ENCODE results near the gene SLC6A18.
"Not testable (repeated sequence)": the region's sequence is repeated elsewhere in the genome, so short reads cannot be mapped to it uniquely, and the experiment has no call there.

Gene SLC6A18

DNA sequence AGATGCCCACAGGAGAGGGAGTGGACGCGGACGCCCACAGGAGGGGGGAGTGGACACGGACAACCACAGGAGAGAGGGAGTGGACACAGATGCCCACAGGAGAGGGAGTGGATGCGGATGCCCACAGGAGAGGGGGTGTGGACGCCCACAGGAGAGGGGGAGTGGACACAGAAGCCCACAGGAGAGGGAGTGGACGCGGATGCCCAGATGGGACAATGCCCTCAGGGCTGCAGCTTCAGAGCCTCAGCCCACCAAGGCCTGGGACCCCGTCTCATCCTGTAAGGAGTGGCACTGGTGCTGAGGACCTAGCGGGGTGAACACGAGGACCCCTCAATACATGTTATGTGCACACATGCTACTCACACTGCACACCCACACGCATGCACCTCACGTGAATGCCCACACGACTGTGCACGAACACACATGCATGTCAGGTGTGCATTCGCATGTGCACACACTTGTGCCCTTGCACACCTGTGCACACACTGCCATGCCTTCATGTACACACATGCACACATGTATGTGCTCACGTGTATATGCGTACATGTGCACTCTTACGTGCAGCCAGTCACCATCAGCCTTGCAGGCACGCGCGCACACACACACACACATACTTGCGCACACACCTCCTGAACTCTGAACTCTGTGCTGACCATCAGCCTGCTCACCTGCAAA lies 34.8 kb downstream of the SLC6A18 start:
- no peak for DNase-seq

DNA sequence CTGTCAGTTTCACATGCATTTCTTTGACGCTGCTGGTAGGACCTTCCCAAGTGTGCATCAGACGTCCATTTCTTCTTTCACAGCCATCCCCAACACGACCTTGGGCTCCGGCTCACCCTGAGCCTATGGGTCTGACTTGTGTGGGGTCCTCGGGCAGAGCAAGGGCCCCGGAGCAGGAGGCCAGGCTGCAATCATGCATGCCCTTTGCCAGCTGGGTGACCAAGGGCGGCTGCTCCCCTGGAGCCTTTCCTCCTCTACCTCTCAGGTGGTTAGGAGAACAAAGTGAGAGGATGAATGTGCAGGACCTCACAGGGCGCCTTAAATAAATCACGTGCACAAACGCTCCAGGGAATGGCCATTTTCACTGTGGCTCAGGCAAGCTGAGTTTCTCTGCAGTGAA lies 36.5 kb downstream of the SLC6A18 start:
- no peak for DNase-seq

DNA sequence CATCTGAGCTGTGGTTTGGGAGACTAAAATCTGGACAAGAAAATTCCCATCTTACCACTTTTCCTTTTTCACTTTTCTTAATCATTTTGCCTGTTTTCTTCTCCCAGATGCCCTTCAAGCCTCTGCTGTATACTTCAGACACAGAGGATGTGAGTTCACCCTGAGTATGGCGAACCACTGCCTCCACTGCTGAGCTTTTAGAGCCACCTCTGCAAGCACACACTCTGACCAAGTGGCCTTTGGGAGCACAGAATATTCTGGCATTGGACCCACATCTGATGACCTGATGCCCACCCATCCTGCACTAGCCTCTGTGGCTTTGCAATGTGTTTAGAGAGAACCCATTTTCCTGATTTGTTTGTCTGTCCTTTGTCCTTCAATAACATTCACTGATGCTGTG lies 37.2 kb downstream of the SLC6A18 start:
- no peak for DNase-seq

GRCh38 chr5:1264211-1264610 lies 39.0 kb downstream of the SLC6A18 start:
- DNase-seq = no peak

- no peak for DNase-seq
These were observed 39.8 kb downstream of the SLC6A18 start for GRCh38 chr5:1265026-1265425.

- no peak for DNase-seq
These were observed 40.6 kb downstream of the SLC6A18 start for GRCh38 chr5:1265461-1266455.

DNA sequence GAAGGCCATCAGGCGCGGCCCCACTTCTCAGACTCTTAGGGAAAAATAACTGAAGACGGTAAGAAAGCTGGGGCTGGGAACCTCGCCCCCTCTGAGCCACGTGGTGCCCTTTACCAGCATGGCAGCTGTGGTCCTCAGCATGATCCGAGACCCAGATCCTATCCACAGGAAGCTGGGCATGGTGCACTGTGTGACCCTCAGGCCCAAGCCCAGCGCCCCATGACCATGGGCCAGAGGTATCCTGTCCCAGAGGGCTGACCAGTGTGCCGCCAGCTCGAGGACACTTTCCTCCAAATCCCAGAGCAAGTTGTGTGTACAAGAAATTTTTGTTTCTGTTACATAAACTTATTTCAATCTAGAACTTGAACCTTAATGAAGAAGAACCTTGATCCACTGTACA lies 41.6 kb downstream of the SLC6A18 start:
- DNase-seq = no peak

GRCh38 chr5:1267464-1267863 lies 42.3 kb downstream of the SLC6A18 start:
- DNase-seq = not testable (repeated sequence)

DNA sequence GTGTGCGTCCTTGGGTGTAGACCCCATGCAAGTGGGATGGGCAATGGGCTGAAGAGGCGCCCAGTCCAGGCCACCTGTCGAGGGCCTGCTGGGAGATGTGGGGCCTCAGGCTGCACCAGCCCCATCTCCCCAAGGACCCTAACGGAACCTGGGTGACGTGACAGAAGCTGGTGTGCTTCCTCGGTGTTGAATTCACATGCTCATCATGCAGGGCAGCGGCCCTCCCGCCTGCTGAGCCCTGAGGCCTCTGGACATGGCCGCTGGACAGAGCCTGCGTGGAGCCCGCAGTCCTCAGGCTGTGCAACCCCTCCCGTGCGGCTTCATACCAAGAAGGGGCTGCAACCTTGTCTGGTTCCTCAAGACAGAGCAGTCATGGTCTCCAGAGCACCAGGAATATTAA lies 42.9 kb downstream of the SLC6A18 start:
- no peak for DNase-seq

DNA sequence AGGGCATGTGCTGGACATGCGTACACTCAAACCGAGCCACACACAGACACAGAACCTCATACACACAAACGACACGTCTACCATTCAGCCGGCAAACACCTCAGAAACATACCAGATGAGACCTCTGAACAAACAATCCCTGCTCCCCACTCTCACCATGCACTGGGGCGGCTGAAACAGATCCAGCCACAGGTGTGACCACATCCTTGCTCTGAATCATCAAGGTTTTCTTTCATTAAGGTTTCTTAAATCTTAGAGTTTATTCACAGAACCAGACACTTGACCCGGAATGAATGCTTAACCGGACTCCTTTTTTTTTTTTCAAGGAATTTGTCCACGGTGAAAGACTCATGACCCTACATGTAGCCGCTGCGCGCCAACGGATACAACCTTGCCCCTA lies 43.5 kb downstream of the SLC6A18 start:
- DNase-seq = no peak

- DNase-seq = no peak
These were observed 45.2 kb downstream of the SLC6A18 start for GRCh38 chr5:1270426-1270825.

DNA sequence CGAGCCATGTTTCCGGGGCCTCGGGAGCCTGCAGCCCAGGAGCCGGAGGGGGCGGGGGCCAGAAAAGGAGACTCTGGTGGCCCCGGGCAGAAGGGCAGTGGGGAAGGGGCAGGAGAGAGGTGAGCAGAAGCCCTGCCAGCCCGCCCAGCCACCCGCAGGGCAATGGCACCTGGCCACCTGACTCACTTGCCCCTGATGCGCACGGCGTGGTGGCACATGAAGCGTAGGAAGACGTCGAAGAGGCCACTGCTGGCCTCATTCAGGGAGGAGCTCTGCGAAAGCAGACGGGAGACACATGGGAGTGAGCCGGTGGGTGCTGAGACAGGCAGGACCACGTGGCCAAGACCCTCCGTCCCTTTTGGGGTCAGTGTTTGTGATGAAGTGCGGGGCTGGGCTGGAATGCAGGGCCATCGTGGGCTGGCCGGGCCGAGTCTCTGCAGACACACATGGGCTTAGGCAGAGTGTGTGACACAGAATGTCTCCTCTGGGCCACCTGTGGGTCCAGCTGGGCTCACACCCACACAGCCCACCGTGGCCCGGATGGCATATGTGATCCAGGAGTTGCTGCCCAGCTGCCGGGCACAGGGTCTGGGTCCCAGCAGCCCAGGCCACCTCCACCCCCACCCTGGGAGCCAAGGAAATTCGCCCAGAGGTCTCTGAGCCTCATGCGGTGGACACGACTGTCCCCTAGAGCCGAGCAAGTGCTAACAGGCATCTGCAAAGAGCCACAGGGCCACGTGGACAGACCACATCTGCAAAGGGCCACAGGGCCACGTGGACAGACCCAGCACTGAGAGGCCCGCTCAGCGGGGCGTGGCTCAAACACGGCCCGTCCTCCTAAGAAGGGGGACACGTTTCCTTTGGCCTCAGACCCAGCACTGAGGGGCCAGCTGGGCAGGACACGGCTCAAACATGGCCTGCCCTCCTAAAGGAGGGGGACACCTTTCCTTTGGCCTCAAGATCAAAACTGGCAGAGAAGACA lies 46.0 kb downstream of the SLC6A18 start:
- no peak for DNase-seq

DNA sequence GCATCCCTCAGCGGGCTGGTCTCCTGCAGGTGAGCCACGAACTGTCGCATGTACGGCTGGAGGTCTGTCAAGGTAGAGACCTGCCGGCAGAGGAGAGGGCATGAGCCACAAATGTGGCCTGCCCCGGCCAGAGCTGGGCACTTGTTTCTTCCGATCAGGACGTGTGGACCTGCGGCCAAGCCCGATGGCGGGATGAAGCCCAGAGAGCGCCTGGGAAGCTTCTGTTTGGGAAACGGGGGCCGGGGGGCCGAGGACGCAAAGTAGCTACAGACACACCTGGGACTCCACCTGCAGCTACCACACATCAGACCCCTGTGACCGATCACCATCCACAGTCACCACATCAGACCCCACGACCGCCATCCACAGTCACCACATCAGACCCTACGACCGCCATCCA lies 47.0 kb downstream of the SLC6A18 start:
- no peak for DNase-seq

- DNase-seq = no peak
These were observed 48.6 kb downstream of the SLC6A18 start for GRCh38 chr5:1273745-1274144.

DNA sequence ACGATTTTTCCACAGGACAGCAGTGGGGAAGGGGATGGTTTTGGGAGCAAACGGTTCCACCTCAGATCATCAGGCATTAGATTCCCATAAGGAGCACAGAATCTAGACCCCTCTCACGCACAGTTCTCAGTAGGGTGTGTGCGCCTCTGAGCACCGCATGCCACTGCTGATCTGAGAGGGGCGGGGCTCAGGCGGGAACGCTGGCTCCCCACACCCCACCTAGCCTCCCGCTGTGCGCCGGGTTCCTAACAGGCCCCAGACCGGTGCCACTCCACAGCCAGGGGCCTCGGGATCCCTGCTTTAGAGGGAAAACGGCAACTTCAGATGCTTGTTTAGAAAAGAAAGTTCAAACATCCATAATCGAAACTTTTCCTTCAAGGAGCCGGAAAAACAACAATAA lies 49.3 kb downstream of the SLC6A18 start:
- DNase-seq = no peak

- not testable (repeated sequence) for DNase-seq
These were observed 50.5 kb downstream of the SLC6A18 start for GRCh38 chr5:1275397-1276391.

- no peak for DNase-seq
These were observed 51.7 kb downstream of the SLC6A18 start for GRCh38 chr5:1276930-1277329.

- no peak for DNase-seq
These were observed 52.1 kb downstream of the SLC6A18 start for GRCh38 chr5:1277331-1277730.

DNA sequence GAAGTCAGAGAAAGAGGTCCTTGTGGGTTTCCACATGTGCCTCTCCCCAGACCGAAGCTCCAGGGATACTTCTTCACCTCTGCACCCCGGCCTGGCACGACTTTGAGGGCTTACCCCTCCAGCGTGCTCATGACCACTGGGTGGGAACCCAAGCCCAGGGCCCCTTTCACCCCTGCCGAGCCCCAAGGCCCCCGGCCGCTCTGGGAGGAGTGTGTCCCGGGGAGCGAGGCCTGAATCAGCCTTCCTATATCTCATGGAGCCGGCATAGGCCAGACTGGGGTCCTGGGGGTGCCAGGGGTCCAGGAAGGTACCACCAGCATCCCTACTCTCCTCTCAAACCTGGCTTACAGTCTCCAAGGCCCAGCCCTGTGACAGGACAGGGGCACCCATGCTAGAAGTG lies 52.6 kb downstream of the SLC6A18 start:
- DNase-seq = no peak

GRCh38 chr5:1278216-1278615 lies 53.0 kb downstream of the SLC6A18 start:
- no peak for DNase-seq

GRCh38 chr5:1278656-1279442 lies 53.7 kb downstream of the SLC6A18 start:
- no peak for DNase-seq
